CD14-positive monocyte (primary cell): ENCODE measurements around the gene SOBP. TPM values are rescaled to one million over a fixed set of nuclear protein-coding genes. Genes with fewer than 3 reads are reported as not detected.

Source experiments
- DNase-seq, 3 donors: peaks; one replicate each; pipeline ENCODE4 v3.0.0-alpha.2; 2011 to 2022
- H2AFZ ChIP-seq: 2 replicates; pipeline ENCODE4 v1.6.0; 2012; ENCODE audit warnings: mild to moderate bottlenecking, low read depth, low read length, inconsistent platforms; ENCODE audit not compliant: insufficient read depth, poor library complexity, severe bottlenecking
- H3K27ac ChIP-seq, 2 donors: 1 replicate in 1 of 2; 2 replicates in 1 of 2; pipeline ENCODE4 v1.5.1; 2012 to 2013; ENCODE audit warnings: low read length in 2 of 2, control low read depth in 1 of 2, inconsistent platforms in 1 of 2, low read depth in 1 of 2, mild to moderate bottlenecking in 1 of 2
- H3K27me3 ChIP-seq, 2 donors: one replicate each; pipeline versions ENCODE4 v1.6.0 to v1.6.1; 2011 to 2013; ENCODE audit warnings: low read length in 2 of 2; ENCODE audit not compliant: control insufficient read depth in 2 of 2, insufficient read depth in 2 of 2
- H3K36me3 ChIP-seq, 2 donors: replicated peaks in 1 of 2; 1 replicate in 1 of 2; 2 replicates in 1 of 2; pipeline versions ENCODE4 v1.5.1 to v1.6.1; 2012 to 2013; ENCODE audit warnings: low read length in 2 of 2, control low read depth in 1 of 2, inconsistent platforms in 1 of 2, mild to moderate bottlenecking in 1 of 2; ENCODE audit not compliant: insufficient read depth in 2 of 2, control insufficient read depth in 1 of 2
- H3K4me1 ChIP-seq, 2 donors: 1 replicate in 1 of 2; 2 replicates in 1 of 2; pipeline versions ENCODE4 v1.5.1 to v1.6.1; 2012 to 2013; ENCODE audit warnings: low read length in 2 of 2, control low read depth in 1 of 2, inconsistent platforms in 1 of 2, mild to moderate bottlenecking in 1 of 2, moderate library complexity in 1 of 2; ENCODE audit not compliant: insufficient read depth in 2 of 2, control insufficient read depth in 1 of 2
- H3K4me2 ChIP-seq: replicated peaks from 2 replicates; pipeline ENCODE3; 2012; ENCODE audit warnings: low read length, moderate library complexity, mild to moderate bottlenecking; ENCODE audit not compliant: poor library complexity, severe bottlenecking; ENCODE audit errors: extremely low read depth
- H3K4me3 ChIP-seq, 3 experiments: fragments of 200-600 bp in 1 of 3; sonication (generic) in 1 of 3; replicated peaks in 1 of 3; 1 replicate in 2 of 3; 2 replicates in 1 of 3; pipeline ENCODE4 v1.5.1; 2011 to 2013; ENCODE audit warnings: low read length in 3 of 3, mild to moderate bottlenecking in 3 of 3, control low read depth in 2 of 3, low read depth in 2 of 3, inconsistent platforms in 1 of 3, moderate library complexity in 1 of 3
- H3K79me2 ChIP-seq: 2 replicates; pipeline ENCODE4 v1.6.0; 2012; ENCODE audit warnings: mild to moderate bottlenecking, control low read depth, inconsistent platforms, low read length, moderate library complexity; ENCODE audit not compliant: insufficient read depth
- H3K9ac ChIP-seq: 2 replicates; pipeline ENCODE4 v1.6.0; 2017; ENCODE audit warnings: low read length, mild to moderate bottlenecking; ENCODE audit not compliant: insufficient read depth, poor library complexity, severe bottlenecking
- H3K9me3 ChIP-seq, 2 donors: replicated peaks in 1 of 2; 1 replicate in 1 of 2; 2 replicates in 1 of 2; pipeline versions ENCODE4 v1.5.1 to v1.6.1; 2012 to 2013; ENCODE audit warnings: low read length in 2 of 2, control low read depth in 1 of 2; ENCODE audit not compliant: control insufficient read depth in 1 of 2, insufficient read depth in 1 of 2
- H4K20me1 ChIP-seq: 2 replicates; pipeline ENCODE4 v1.6.0; 2012; ENCODE audit warnings: mild to moderate bottlenecking, low read length, control low read depth, moderate library complexity; ENCODE audit not compliant: insufficient read depth
- H3K27ac Mint-ChIP-seq, 7 donors: one replicate each; pipeline ENCODE4 v1.8.0; 2020; ENCODE audit warnings: mild to moderate bottlenecking in 7 of 7, mixed read lengths in 7 of 7, moderate library complexity in 6 of 7, inconsistent platforms in 2 of 7
- H3K27me3 Mint-ChIP-seq, 3 donors: one replicate each; pipeline ENCODE4 v1.8.0; 2021 to 2022; ENCODE audit warnings: low read depth in 3 of 3, mild to moderate bottlenecking in 3 of 3, mixed read lengths in 3 of 3, moderate library complexity in 3 of 3, inconsistent platforms in 1 of 3
- H3K36me3 Mint-ChIP-seq, 2 donors: one replicate each; pipeline ENCODE4 v1.8.0; 2020; ENCODE audit warnings: mixed read lengths in 2 of 2, inconsistent platforms in 1 of 2, mild to moderate bottlenecking in 1 of 2
- H3K4me1 Mint-ChIP-seq: one replicate; pipeline ENCODE4 v1.8.0; 2020; ENCODE audit warnings: mild to moderate bottlenecking, mixed read lengths
- H3K4me3 Mint-ChIP-seq, 2 donors: one replicate each; pipeline ENCODE4 v1.8.0; 2020; ENCODE audit warnings: mild to moderate bottlenecking in 2 of 2, mixed read lengths in 2 of 2, moderate library complexity in 1 of 2
- H3K9me3 Mint-ChIP-seq, 7 donors: one replicate each; pipeline ENCODE4 v1.8.0; 2020 to 2022; ENCODE audit warnings: mixed read lengths in 7 of 7, mild to moderate bottlenecking in 6 of 7, moderate library complexity in 6 of 7, inconsistent platforms in 2 of 7
- WGBS: methylation state at CpG from one replicate; pipeline ENCODE4 v1.1.5; 2013; ENCODE audit warnings: missing lambda C conversion rate; ENCODE audit not compliant: insufficient coverage; 5-methylcytosine and 5-hydroxymethylcytosine counted together
- intact Hi-C, 2 donors: fragments of 100-400 bp; cut with micrococcal nuclease; formaldehyde crosslinking; loops; one replicate each; pipeline versions ENCODE4 v1.15.0 to v1.15.1; 2023
- polyA plus RNA-seq, 3 donors: library from polyadenylated mRNA; depleted of rRNA in 1 of 3; unstranded in 2 of 3; stranded (reverse) in 1 of 3; fragments of 300-500 nt in 2 of 3; fragments of >200 nt in 1 of 3; fragmentation: Illumina TruSeq in 2 of 3; gene quantifications; 1 replicate in 2 of 3; 2 replicates in 1 of 3; pipeline ENCODE4 v1.2.3, GENCODE V29; 2012 to 2021
- TF ChIP-seq, protein P1 (sequence below): fragments of 200-600 bp; IDR thresholded peaks from one replicate; pipeline ENCODE4 v1.8.0; 2022; ENCODE audit warnings: antibody characterized with exemption, mild to moderate bottlenecking

Gene SOBP
- polyA plus RNA-seq, 3 donors: not detected

DNA sequence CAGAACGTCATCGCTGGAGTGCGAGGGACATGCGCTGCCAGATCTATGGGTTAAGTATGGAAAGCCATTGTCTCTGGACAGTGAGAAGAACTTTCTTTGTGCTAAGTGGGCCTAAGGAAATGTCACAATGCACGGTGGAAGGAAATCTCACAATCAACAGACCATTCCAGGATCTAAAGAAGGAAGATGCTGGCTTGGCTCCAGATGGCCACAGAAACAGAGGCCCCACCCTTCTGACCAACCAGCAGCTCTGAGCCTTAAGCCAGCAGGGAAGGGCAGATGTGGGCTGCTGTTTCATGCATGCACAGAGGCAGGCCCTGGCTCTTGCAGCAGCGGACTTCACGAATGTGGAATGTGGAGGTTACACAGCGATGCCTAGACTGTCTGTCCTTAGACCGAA, 156.3 kb downstream of the SOBP start:
- no peaks in the 10 kb centered on the region for H3K79me2 ChIP-seq
- peaks cover 0 to 10% (median 6%) of the 10 kb centered on the region in 3 donors for H3K27me3 Mint-ChIP-seq
- no peaks in the 10 kb centered on the region for H3K36me3 Mint-ChIP-seq
- no peak for DNase-seq
- intact Hi-C loops: no loop called here
- H3K27ac Mint-ChIP-seq: no peak overlapping the region
- no peaks in the 10 kb centered on the region for H4K20me1 ChIP-seq
- peaks cover 0 to 3% (median 0%) of the 10 kb centered on the region in 7 donors for H3K9me3 Mint-ChIP-seq
- H3K4me1 Mint-ChIP-seq: peaks cover 28% of the 10 kb centered on the region
- H3K27me3 ChIP-seq: no peaks in the 10 kb centered on the region
- H3K4me2 ChIP-seq: no peak overlapping the region
- no peaks in the 10 kb centered on the region for H3K36me3 ChIP-seq
- no peak overlapping the region for H3K4me3 ChIP-seq
- H3K9ac ChIP-seq: no peak overlapping the region
- TF ChIP-seq, protein P1, sequence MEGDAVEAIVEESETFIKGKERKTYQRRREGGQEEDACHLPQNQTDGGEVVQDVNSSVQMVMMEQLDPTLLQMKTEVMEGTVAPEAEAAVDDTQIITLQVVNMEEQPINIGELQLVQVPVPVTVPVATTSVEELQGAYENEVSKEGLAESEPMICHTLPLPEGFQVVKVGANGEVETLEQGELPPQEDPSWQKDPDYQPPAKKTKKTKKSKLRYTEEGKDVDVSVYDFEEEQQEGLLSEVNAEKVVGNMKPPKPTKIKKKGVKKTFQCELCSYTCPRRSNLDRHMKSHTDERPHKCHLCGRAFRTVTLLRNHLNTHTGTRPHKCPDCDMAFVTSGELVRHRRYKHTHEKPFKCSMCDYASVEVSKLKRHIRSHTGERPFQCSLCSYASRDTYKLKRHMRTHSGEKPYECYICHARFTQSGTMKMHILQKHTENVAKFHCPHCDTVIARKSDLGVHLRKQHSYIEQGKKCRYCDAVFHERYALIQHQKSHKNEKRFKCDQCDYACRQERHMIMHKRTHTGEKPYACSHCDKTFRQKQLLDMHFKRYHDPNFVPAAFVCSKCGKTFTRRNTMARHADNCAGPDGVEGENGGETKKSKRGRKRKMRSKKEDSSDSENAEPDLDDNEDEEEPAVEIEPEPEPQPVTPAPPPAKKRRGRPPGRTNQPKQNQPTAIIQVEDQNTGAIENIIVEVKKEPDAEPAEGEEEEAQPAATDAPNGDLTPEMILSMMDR: no peak
- no peak overlapping the region for H3K27ac ChIP-seq
- no peak overlapping the region for H2AFZ ChIP-seq
- H3K9me3 ChIP-seq: no peaks in the 10 kb centered on the region
- H3K4me3 Mint-ChIP-seq: no peak overlapping the region
- WGBS: 96% methylated on average over 8 of the region's 9 CpGs
- peaks cover 12 to 15% of the 10 kb centered on the region in 2 donors for H3K4me1 ChIP-seq

DNA sequence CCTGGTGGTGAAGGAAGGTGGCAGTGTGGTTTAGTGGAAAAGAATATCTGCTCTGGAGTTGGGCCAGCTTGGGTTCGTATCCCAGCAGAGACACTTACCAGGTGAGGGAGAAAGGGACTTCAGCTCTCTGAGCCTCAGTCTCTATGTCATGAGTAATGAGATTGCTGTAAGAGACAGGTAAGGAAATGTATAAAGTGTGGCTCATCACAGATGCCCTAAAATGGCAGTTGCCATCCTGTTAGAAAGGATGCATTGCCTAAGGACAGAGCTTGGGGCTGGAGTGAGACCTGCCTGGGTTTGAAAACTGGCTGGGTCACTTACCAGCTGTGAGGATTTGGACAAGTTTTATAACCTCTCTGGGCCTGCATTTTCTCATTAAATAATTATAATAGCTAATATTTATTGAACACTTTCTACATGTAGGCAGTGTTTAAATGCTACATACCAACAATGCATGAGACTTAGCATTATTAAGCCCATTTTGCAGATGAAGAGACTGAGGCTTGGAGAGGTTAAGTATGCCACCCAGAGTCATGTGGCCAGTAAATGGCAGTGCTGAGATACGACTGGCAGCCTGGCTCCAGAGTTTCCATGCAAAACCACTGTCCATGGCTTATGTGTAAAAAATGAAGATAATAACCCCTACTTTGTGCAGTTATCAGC, 157.0 kb downstream of the SOBP start:
- Mint-ChIP-seq H3K9me3 (peaks cover 0 to 3% (median 0%) of the 10 kb centered on the region in 7 donors), H3K4me3 (no peak overlapping the region), H3K36me3 (no peaks in the 10 kb centered on the region), H3K4me1 (peaks cover 28% of the 10 kb centered on the region), H3K27me3 (peaks cover 0 to 10% (median 4%) of the 10 kb centered on the region in 3 donors), H3K27ac (no peak overlapping the region)
- no peaks in the 10 kb centered on the region for H3K9me3 ChIP-seq
- TF ChIP-seq, protein P1: no peak
- 73% methylated on average over 1 of the region's 2 CpGs for WGBS
- no peaks in the 10 kb centered on the region for H4K20me1 ChIP-seq
- no peaks in the 10 kb centered on the region for H3K27me3 ChIP-seq
- H3K9ac ChIP-seq: no peak overlapping the region
- H3K36me3 ChIP-seq: no peaks in the 10 kb centered on the region
- intact Hi-C loops: no loop called here
- no peak overlapping the region for H3K27ac ChIP-seq
- peaks cover 12 to 15% of the 10 kb centered on the region in 2 donors for H3K4me1 ChIP-seq
- no peak for DNase-seq
- no peak overlapping the region for H3K4me2 ChIP-seq
- H2AFZ ChIP-seq: no peak overlapping the region
- H3K79me2 ChIP-seq: no peaks in the 10 kb centered on the region
- H3K4me3 ChIP-seq: no peak overlapping the region
